ENCODE data around the gene ARHGAP45.

- TF ChIP-seq POLR2A (IDR thresholded peaks at IDR 0.05) (no peak), CTCF (IDR thresholded peaks at IDR 0.05) (no peak)
Observed at GRCh38 chr19:1067341-1067957, 482 bp downstream of the ARHGAP45 start.

Measured in Peyer's patch (tissue), 4 donors.